HEK293T (cell line): Measurements from ENCODE around the gene SLC1A4.

Experiments
- ARNT ChIP-seq: fragments of 450-650 bp; IDR thresholded peaks from 2 replicates; pipeline ENCODE4 v1.6.1; 2017; ENCODE audit warnings: mild to moderate bottlenecking
- BHLHE40 ChIP-seq: fragments of 450-650 bp; IDR thresholded peaks from 2 replicates; pipeline ENCODE4 v1.6.1; 2016; ENCODE audit warnings: mild to moderate bottlenecking, moderate library complexity, borderline replicate concordance
- ELF4 ChIP-seq: fragments of 450-650 bp; IDR thresholded peaks from 2 replicates; pipeline ENCODE4 v1.6.1; 2017; ENCODE audit warnings: antibody characterized with exemption
- FOXA1 ChIP-seq: fragments of 450-650 bp; IDR thresholded peaks from 2 replicates; pipeline ENCODE4 v1.6.1; 2016; ENCODE audit warnings: mild to moderate bottlenecking
- FOXK2 ChIP-seq: fragments of 450-650 bp; IDR thresholded peaks from 2 replicates; pipeline ENCODE4 v1.6.1; 2016; ENCODE audit warnings: mild to moderate bottlenecking
- FOXM1 ChIP-seq: fragments of 450-650 bp; IDR thresholded peaks from 2 replicates; pipeline ENCODE4 v1.6.1; 2017; ENCODE audit warnings: mild to moderate bottlenecking, borderline replicate concordance
- L3MBTL2 ChIP-seq: fragments of 450-650 bp; conservative IDR thresholded peaks from 2 replicates; pipeline ENCODE4 v1.6.1; 2016; ENCODE audit warnings: mild to moderate bottlenecking
- LEF1 ChIP-seq: fragments of 450-650 bp; IDR thresholded peaks from 2 replicates; pipeline ENCODE4 v1.6.1; 2017; ENCODE audit warnings: mild to moderate bottlenecking, borderline replicate concordance
- SP1 ChIP-seq: fragments of 450-650 bp; IDR thresholded peaks from 2 replicates; pipeline ENCODE4 v1.6.1; 2017
- SUZ12 ChIP-seq: fragments of 450-650 bp; IDR thresholded peaks from 2 replicates; pipeline ENCODE4 v1.6.1; 2016; ENCODE audit warnings: mild to moderate bottlenecking
- TARDBP ChIP-seq: fragments of 450-650 bp; IDR thresholded peaks from 2 replicates; pipeline ENCODE4 v1.6.1; 2016
- ZNF384 ChIP-seq: fragments of 450-650 bp; IDR thresholded peaks from 2 replicates; pipeline ENCODE4 v1.6.1; 2016

GRCh38 chr2:65013776-65014175 is 24.6 kb downstream of the SLC1A4 start:
- TF ChIP-seq ARNT (no peak), BHLHE40 (no peak), FOXK2 (no peak), SP1 (no peak), FOXA1 (no peak), TARDBP (no peak), ELF4 (no peak), LEF1 (no peak), FOXM1 (no peak), L3MBTL2 (no peak), ZNF384 (no peak), SUZ12 (no peak)
